ENCODE results near the gene ZNF557.

The ZNF557 gene

DNA sequence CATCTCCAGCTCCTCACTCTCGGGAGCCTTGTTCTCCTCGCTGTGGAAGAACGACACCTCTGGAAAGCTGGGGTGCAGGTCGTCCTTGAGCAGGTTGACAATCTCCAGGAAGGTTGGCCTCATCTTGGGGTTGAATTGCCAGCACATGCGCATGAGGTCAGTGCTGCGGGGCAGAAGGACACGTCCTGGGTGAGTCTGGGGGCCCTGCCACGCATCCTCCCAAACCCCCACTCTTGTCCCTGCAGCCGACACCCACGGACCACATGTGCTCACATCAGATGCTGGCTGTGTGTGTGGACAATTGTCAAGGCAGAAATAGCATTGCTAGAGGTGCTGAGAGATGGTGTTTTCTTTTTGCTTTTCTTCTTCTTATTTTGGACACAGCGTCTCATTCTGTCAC lies 47.7 kb downstream of the ZNF557 start:
- H3K4me1 ChIP-seq (ENCODE audit: control insufficient read depth in 1 of 2, insufficient read depth in 2 of 2, low read length in 2 of 2): no peaks in the 10 kb centered on the region
- DNase-seq: no peak
- H3K4ac ChIP-seq (ENCODE audit: low read depth, low read length): no peak overlapping the region
- H2BK12ac ChIP-seq (ENCODE audit: low read length): no peak overlapping the region
- no peak overlapping the region for H2BK5ac ChIP-seq (ENCODE audit: low read depth, low read length, poor library complexity)
- no peak overlapping the region for H4K8ac ChIP-seq (ENCODE audit: low read depth, low read length)
- H3K79me1 ChIP-seq (ENCODE audit: low read length): no peaks in the 10 kb centered on the region
- no peaks in the 10 kb centered on the region for H3K79me2 ChIP-seq (ENCODE audit: control insufficient read depth, insufficient read depth, low read length, poor library complexity)
- H4K91ac ChIP-seq (ENCODE audit: low read depth, low read length): no peak overlapping the region
- no peak overlapping the region for H3K4me3 ChIP-seq (ENCODE audit: low read depth, low read length)
- H3K14ac ChIP-seq (ENCODE audit: low read length): no peak overlapping the region
- H3K18ac ChIP-seq (ENCODE audit: low read length): no peak overlapping the region
- no peak overlapping the region for H4K12ac ChIP-seq (ENCODE audit: low read depth, low read length)
- H3K27ac ChIP-seq (ENCODE audit: low read depth, low read length): no peak overlapping the region
- H3K27me3 ChIP-seq (ENCODE audit: insufficient read depth, low read length): no peaks in the 10 kb centered on the region
- H2AFZ ChIP-seq (ENCODE audit: insufficient read depth, low read length, poor library complexity): no peak overlapping the region
- H3K9me3 ChIP-seq (ENCODE audit: insufficient read depth, low read depth, low read length): peaks cover 2% of the 10 kb centered on the region
- peaks cover 2 to 6% of the 10 kb centered on the region in 2 experiments for H3K36me3 ChIP-seq (ENCODE audit: control insufficient read depth in 1 of 2, insufficient read depth in 2 of 2, low read length in 2 of 2)
- no peak overlapping the region for H2BK120ac ChIP-seq (ENCODE audit: insufficient read depth, low read length, poor library complexity)
- no peak overlapping the region for H3K9ac ChIP-seq (ENCODE audit: low read length)
- H3K23ac ChIP-seq (ENCODE audit: low read length): no peak overlapping the region
- H2AK5ac ChIP-seq (ENCODE audit: low read length): no peak overlapping the region
- WGBS (ENCODE audit: extremely low coverage, insufficient coverage, insufficient read length): no CpG with 5 or more reads among the region's 11 CpGs
- H3K4me2 ChIP-seq (ENCODE audit: low read length): no peak overlapping the region

DNA sequence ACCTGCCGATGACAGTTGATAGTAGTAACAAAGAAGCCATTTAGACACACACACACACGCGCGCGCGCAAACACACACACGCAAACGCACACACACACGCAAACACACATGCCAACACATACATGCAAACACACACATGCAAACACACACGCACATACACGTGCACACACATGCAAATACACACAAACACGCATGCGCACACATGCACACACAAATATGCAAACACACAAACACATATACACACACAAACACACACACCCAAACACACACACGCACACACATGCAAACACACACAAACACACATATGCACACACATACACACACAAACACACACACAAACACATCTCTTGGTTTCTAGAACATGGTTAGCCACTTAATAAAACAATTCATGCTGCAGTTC lies 50.1 kb downstream of the ZNF557 start:
- no peak for DNase-seq
- Histone ChIP-seq H3K4me3 (ENCODE audit: low read depth, low read length) (peak overlapping the region; percentile 20), H3K18ac (ENCODE audit: low read length) (no peak overlapping the region), H3K9ac (ENCODE audit: low read length) (no peak overlapping the region), H3K4me1 (ENCODE audit: control insufficient read depth in 1 of 2, insufficient read depth in 2 of 2, low read length in 2 of 2) (no peaks in the 10 kb centered on the region), H2BK120ac (ENCODE audit: insufficient read depth, low read length, poor library complexity) (no peak overlapping the region), H3K27ac (ENCODE audit: low read depth, low read length) (no peak overlapping the region), H2BK12ac (ENCODE audit: low read length) (no peak overlapping the region), H2AFZ (ENCODE audit: insufficient read depth, low read length, poor library complexity) (no peak overlapping the region), H3K79me2 (ENCODE audit: control insufficient read depth, insufficient read depth, low read length, poor library complexity) (no peaks in the 10 kb centered on the region), H4K8ac (ENCODE audit: low read depth, low read length) (no peak overlapping the region), H3K79me1 (ENCODE audit: low read length) (no peaks in the 10 kb centered on the region), H3K9me3 (ENCODE audit: insufficient read depth, low read depth, low read length) (peaks cover 2% of the 10 kb centered on the region), H3K23ac (ENCODE audit: low read length) (no peak overlapping the region), H4K12ac (ENCODE audit: low read depth, low read length) (no peak overlapping the region), H3K27me3 (ENCODE audit: insufficient read depth, low read length) (no peaks in the 10 kb centered on the region), H3K36me3 (ENCODE audit: control insufficient read depth in 1 of 2, insufficient read depth in 2 of 2, low read length in 2 of 2) (peaks cover 2 to 6% of the 10 kb centered on the region in 2 experiments), H3K4ac (ENCODE audit: low read depth, low read length) (no peak overlapping the region), H2AK5ac (ENCODE audit: low read length) (no peak overlapping the region), H3K14ac (ENCODE audit: low read length) (no peak overlapping the region), H3K4me2 (ENCODE audit: low read length) (no peak overlapping the region), H4K91ac (ENCODE audit: low read depth, low read length) (no peak overlapping the region), H2BK5ac (ENCODE audit: low read depth, low read length, poor library complexity) (no peak overlapping the region)
- WGBS (ENCODE audit: extremely low coverage, insufficient coverage, insufficient read length): 100% methylated on average over 3 of the region's 14 CpGs

DNA sequence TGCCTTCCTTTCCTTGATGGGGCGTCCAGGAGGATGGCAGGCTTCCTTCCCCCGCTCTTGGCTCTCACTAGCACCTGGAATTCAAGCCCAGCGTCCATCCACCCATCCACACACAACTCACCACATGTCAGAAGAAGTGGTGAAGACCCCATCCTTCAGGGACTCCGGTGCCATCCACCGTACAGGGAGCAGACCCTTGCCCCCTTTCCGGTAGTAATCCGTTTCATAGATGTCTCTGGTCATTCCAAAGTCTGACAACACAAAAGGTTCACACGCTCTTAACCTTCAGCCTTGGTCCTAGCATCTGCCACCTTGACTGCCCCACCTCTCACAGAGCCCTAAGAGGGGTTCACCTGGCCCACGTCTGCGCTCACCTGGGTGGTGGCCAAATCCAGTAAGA lies 51.0 kb downstream of the ZNF557 start:
- Histone ChIP-seq H3K4me3 (ENCODE audit: low read depth, low read length) (no peak overlapping the region), H3K9me3 (ENCODE audit: insufficient read depth, low read depth, low read length) (peaks cover 6% of the 10 kb centered on the region), H4K91ac (ENCODE audit: low read depth, low read length) (no peak overlapping the region), H3K79me1 (ENCODE audit: low read length) (no peaks in the 10 kb centered on the region), H3K23ac (ENCODE audit: low read length) (no peak overlapping the region), H3K9ac (ENCODE audit: low read length) (no peak overlapping the region), H2BK12ac (ENCODE audit: low read length) (no peak overlapping the region), H2AFZ (ENCODE audit: insufficient read depth, low read length, poor library complexity) (no peak overlapping the region), H3K14ac (ENCODE audit: low read length) (no peak overlapping the region), H2AK5ac (ENCODE audit: low read length) (no peak overlapping the region), H3K27ac (ENCODE audit: low read depth, low read length) (no peak overlapping the region), H2BK5ac (ENCODE audit: low read depth, low read length, poor library complexity) (no peak overlapping the region), H3K27me3 (ENCODE audit: insufficient read depth, low read length) (no peaks in the 10 kb centered on the region), H2BK120ac (ENCODE audit: insufficient read depth, low read length, poor library complexity) (no peak overlapping the region), H3K4me2 (ENCODE audit: low read length) (no peak overlapping the region), H3K4ac (ENCODE audit: low read depth, low read length) (no peak overlapping the region), H3K79me2 (ENCODE audit: control insufficient read depth, insufficient read depth, low read length, poor library complexity) (no peaks in the 10 kb centered on the region), H4K12ac (ENCODE audit: low read depth, low read length) (no peak overlapping the region), H3K4me1 (ENCODE audit: control insufficient read depth in 1 of 2, insufficient read depth in 2 of 2, low read length in 2 of 2) (no peaks in the 10 kb centered on the region), H4K8ac (ENCODE audit: low read depth, low read length) (no peak overlapping the region), H3K36me3 (ENCODE audit: control insufficient read depth in 1 of 2, insufficient read depth in 2 of 2, low read length in 2 of 2) (peaks cover 6 to 10% of the 10 kb centered on the region in 2 experiments), H3K18ac (ENCODE audit: low read length) (no peak overlapping the region)
- no CpG with 5 or more reads among the region's 10 CpGs for WGBS (ENCODE audit: extremely low coverage, insufficient coverage, insufficient read length)
- DNase-seq: no peak

DNA sequence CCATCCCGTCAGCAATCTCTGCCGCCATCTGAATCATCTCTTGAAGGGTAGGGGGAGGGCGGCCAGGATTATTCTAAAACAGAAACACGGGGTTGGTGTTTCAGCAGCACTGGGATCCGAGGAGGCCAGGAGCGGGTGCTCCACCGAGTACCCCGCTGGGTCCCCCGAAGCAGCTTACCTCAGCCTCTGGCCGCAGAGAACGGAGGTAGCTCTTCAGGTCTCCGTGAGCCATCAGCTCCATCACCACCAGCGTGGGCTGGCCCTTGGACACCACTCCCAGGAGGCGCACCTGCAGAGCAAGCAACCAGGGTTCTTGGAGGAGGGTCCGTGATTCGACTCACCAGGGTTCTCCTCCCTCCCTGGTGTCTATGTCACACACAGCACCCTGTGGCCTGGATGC lies 53.2 kb downstream of the ZNF557 start:
- Histone ChIP-seq H2BK12ac (ENCODE audit: low read length) (no peak overlapping the region), H3K9me3 (ENCODE audit: insufficient read depth, low read depth, low read length) (peaks cover 12% of the 10 kb centered on the region), H3K36me3 (ENCODE audit: control insufficient read depth in 1 of 2, insufficient read depth in 2 of 2, low read length in 2 of 2) (peaks cover 13 to 20% of the 10 kb centered on the region in 2 experiments), H4K12ac (ENCODE audit: low read depth, low read length) (no peak overlapping the region), H3K79me2 (ENCODE audit: control insufficient read depth, insufficient read depth, low read length, poor library complexity) (no peaks in the 10 kb centered on the region), H3K27ac (ENCODE audit: low read depth, low read length) (no peak overlapping the region), H2BK120ac (ENCODE audit: insufficient read depth, low read length, poor library complexity) (no peak overlapping the region), H3K27me3 (ENCODE audit: insufficient read depth, low read length) (no peaks in the 10 kb centered on the region), H3K79me1 (ENCODE audit: low read length) (no peaks in the 10 kb centered on the region), H2AK5ac (ENCODE audit: low read length) (no peak overlapping the region), H2AFZ (ENCODE audit: insufficient read depth, low read length, poor library complexity) (no peak overlapping the region), H3K18ac (ENCODE audit: low read length) (no peak overlapping the region), H4K8ac (ENCODE audit: low read depth, low read length) (no peak overlapping the region), H3K4ac (ENCODE audit: low read depth, low read length) (no peak overlapping the region), H3K14ac (ENCODE audit: low read length) (no peak overlapping the region), H3K9ac (ENCODE audit: low read length) (no peak overlapping the region), H3K23ac (ENCODE audit: low read length) (no peak overlapping the region), H4K91ac (ENCODE audit: low read depth, low read length) (no peak overlapping the region), H3K4me2 (ENCODE audit: low read length) (no peak overlapping the region), H3K4me1 (ENCODE audit: control insufficient read depth in 1 of 2, insufficient read depth in 2 of 2, low read length in 2 of 2) (no peaks in the 10 kb centered on the region), H2BK5ac (ENCODE audit: low read depth, low read length, poor library complexity) (no peak overlapping the region), H3K4me3 (ENCODE audit: low read depth, low read length) (no peak overlapping the region)
- no CpG with 5 or more reads among the region's 16 CpGs for WGBS (ENCODE audit: extremely low coverage, insufficient coverage, insufficient read length)
- DNase-seq: no peak
